Left lung (tissue), 10 donors: ENCODE data around the gene SLCO4A1. TPM values are rescaled to one million over a fixed set of nuclear protein-coding genes. Genes with fewer than 3 reads are reported as not detected.

ENCODE experiments used
- ATAC-seq: fragments of 200-7000 bp; cut with Tn5 transposase; one replicate; pipeline ENCODE4 v1.9.1; 2020; ENCODE audit warnings: moderate library complexity
- DNase-seq, 4 donors: peaks; one replicate each; pipeline ENCODE4 v3.0.0-alpha.2; 2013 to 2020
- H3K27ac ChIP-seq, 2 donors: fragments of 200-600 bp; sonication (generic) in 1 of 2; one replicate each; pipeline versions ENCODE4 v1.5.0 to v1.8.0; 2020 to 2021
- H3K27me3 ChIP-seq, 2 donors: fragments of 200-600 bp; sonication (generic) in 1 of 2; one replicate each; pipeline versions ENCODE4 v1.5.0 to v1.8.0; 2020 to 2021
- H3K36me3 ChIP-seq, 2 donors: fragments of 200-600 bp; sonication (generic) in 1 of 2; one replicate each; pipeline versions ENCODE4 v1.5.0 to v1.8.0; 2020 to 2021
- H3K4me1 ChIP-seq, 2 donors: fragments of 200-600 bp; one replicate each; pipeline ENCODE4 v1.8.0; 2021
- H3K4me3 ChIP-seq, 2 donors: fragments of 200-600 bp; sonication (generic) in 1 of 2; one replicate each; pipeline versions ENCODE4 v1.5.0 to v1.8.0; 2020 to 2021; ENCODE audit warnings: mild to moderate bottlenecking in 1 of 2
- H3K9me3 ChIP-seq, 2 donors: fragments of 200-600 bp; sonication (generic) in 1 of 2; one replicate each; pipeline versions ENCODE4 v1.5.0 to v1.8.0; 2020 to 2021
- intact Hi-C, 2 donors: fragments of 100-400 bp; cut with DNase I; formaldehyde crosslinking; loops; one replicate each; pipeline versions ENCODE4 v1.11.2 to v1.14.2; 2022
- polyA plus RNA-seq, 6 donors: library from polyadenylated mRNA; unstranded; fragments of 120-200 nt; gene quantifications; one replicate each; pipeline ENCODE4 v1.2.1, GENCODE V29; 2013; ENCODE audit not compliant: insufficient read length in 6 of 6
- total RNA-seq, 2 donors: library from RNA; stranded (reverse); fragmentation: NEBNext Ultra II Directional; extraction: Animal tissue kit (Norgen Biotek cat#: 25700); gene quantifications; one replicate each; pipeline ENCODE4 v1.2.1, GENCODE V29; 2021
- TF ChIP-seq, protein P1 (sequence below), 2 donors: fragments of 200-600 bp; sonication (generic) in 1 of 2; IDR thresholded peaks; one replicate each; pipeline versions ENCODE4 v1.5.0 to v1.8.0; 2021; ENCODE audit warnings: antibody characterized with exemption in 2 of 2
- donor health status: DM: no; HTN: yes; CAD: no.
- donor health status: DM: no; HTN: no; CAD: no.

SLCO4A1 gene
- total and polyA plus RNA-seq, 8 donors, result 0.20 to 47.2 (median 0.60) TPM

DNA sequence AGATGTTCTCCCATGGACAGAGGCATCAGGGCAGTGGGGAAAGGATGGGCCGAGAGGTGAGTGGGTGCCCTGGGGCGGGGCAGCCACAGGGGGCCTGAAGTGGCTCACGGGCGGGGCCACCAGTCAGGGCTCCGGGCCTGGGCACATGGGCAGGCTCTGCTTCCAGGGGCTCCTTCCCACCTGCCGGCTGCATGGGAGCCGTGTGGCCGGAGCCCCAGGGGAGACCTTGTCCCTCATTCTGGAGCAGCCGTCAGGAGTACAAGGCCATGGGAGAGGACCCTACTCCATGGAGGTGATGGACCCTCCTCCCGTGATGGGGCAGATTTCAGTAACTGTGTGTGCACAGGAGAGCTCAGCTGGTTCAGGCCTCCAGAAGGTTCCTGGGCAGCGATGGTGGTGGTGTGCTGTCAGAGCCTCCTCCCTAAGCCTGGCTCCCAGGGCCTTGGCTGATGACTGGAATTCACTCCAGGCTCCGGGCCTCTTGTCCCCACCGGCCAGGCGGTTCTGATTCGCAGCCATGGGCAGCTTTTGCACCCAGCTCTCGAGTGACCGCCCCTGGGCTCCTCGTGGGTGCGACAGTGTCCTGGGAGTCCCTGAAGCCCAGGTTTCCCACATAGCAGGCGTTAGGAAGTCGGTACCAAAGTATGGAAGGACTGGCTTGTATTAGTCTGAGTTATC lies 6.2 kb downstream of the SLCO4A1 start:
- TF ChIP-seq, protein P1, sequence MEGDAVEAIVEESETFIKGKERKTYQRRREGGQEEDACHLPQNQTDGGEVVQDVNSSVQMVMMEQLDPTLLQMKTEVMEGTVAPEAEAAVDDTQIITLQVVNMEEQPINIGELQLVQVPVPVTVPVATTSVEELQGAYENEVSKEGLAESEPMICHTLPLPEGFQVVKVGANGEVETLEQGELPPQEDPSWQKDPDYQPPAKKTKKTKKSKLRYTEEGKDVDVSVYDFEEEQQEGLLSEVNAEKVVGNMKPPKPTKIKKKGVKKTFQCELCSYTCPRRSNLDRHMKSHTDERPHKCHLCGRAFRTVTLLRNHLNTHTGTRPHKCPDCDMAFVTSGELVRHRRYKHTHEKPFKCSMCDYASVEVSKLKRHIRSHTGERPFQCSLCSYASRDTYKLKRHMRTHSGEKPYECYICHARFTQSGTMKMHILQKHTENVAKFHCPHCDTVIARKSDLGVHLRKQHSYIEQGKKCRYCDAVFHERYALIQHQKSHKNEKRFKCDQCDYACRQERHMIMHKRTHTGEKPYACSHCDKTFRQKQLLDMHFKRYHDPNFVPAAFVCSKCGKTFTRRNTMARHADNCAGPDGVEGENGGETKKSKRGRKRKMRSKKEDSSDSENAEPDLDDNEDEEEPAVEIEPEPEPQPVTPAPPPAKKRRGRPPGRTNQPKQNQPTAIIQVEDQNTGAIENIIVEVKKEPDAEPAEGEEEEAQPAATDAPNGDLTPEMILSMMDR (IDR thresholded peaks at IDR 0.05), result no peak
- intact Hi-C loops, result no loop called here
- DNase-seq (no peak), ATAC-seq (no peak)
- H3K36me3 ChIP-seq, result peaks cover 0 to 42% of the 10 kb centered on the region in 2 donors
- H3K4me3 ChIP-seq, result no peak overlapping the region
- H3K27ac ChIP-seq, result no peak overlapping the region
- peaks cover 0 to 26% of the 10 kb centered on the region in 2 donors for H3K27me3 ChIP-seq
- peaks cover 19 to 96% of the 10 kb centered on the region in 2 donors for H3K4me1 ChIP-seq
- H3K9me3 ChIP-seq, result no peaks in the 10 kb centered on the region

DNA sequence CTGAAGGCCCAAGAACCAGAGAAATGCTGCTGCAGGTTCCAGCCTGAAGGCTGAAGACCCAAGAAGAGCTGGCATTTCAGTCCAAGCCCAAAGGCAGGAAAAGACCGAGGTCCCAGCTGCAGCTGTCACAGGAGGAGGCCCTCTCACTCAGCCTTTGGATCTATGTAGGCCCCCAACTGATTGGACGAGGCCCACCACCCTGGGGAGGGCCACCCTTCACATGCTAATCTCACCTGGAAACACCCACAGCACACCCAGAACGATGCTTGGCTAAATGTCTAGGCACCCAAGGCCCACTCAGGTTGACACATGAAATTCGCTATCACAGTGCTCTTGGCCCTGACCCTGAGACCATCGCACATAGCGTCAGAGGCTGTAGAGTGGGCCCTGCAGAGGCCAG lies 6.8 kb downstream of the SLCO4A1 start:
- Histone ChIP-seq H3K27ac (no peak overlapping the region), H3K4me3 (no peak overlapping the region), H3K36me3 (peaks cover 0 to 44% of the 10 kb centered on the region in 2 donors), H3K27me3 (peaks cover 0 to 19% of the 10 kb centered on the region in 2 donors), H3K4me1 (peaks cover 17 to 94% of the 10 kb centered on the region in 2 donors), H3K9me3 (no peaks in the 10 kb centered on the region)
- ATAC-seq, result no peak
- DNase-seq, result no peak
- TF ChIP-seq, protein P1 (IDR thresholded peaks at IDR 0.05), result no peak
- intact Hi-C loops, result no loop called here

DNA sequence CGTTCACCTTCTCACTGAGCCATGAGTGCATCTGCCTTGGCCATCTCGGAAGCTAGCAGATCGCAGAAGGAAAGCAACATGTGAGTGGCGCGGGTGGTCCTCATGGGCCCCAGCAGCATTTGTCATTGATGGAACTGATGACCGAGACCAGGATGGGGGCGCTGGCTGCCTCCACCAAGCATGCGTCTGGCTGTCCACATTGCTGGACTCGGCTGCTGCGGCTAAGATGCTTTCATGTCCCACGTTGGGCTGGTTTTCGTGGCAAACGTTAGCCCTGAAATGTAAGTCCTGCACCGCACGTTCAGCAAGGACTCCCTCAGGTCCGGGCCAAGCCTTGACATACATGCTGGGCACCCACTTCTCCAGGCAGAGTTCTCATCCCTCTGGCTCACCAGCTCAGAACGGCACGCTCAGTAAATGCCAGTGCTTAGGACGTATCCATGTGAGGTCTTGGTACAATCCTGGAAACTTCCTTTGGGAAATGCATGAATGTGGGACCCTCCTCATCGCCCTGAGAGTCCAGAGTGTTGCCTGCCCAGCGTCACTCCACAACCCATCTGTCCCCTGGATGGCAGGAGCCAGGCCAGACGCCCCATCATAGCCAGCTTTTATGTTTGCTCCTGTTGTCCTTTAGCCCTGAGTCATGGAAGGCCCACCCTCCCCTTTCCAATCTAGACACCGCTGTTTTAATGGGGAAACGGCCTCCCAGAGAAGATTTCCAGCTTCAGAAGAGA lies 8.4 kb downstream of the SLCO4A1 start:
- Histone ChIP-seq H3K36me3 (peaks cover 0 to 54% of the 10 kb centered on the region in 2 donors), H3K27me3 (peaks cover 0 to 9% of the 10 kb centered on the region in 2 donors), H3K4me3 (peak overlapping the region in 1 of 2 donors; percentile 31), H3K4me1 (peaks cover 17 to 82% of the 10 kb centered on the region in 2 donors), H3K9me3 (no peaks in the 10 kb centered on the region), H3K27ac (peak overlapping the region; percentile 87 to 89)
- ATAC-seq (no peak), DNase-seq (no peak)
- intact Hi-C loops, result no loop called here
- TF ChIP-seq, protein P1 (IDR thresholded peaks at IDR 0.05), result no peak

DNA sequence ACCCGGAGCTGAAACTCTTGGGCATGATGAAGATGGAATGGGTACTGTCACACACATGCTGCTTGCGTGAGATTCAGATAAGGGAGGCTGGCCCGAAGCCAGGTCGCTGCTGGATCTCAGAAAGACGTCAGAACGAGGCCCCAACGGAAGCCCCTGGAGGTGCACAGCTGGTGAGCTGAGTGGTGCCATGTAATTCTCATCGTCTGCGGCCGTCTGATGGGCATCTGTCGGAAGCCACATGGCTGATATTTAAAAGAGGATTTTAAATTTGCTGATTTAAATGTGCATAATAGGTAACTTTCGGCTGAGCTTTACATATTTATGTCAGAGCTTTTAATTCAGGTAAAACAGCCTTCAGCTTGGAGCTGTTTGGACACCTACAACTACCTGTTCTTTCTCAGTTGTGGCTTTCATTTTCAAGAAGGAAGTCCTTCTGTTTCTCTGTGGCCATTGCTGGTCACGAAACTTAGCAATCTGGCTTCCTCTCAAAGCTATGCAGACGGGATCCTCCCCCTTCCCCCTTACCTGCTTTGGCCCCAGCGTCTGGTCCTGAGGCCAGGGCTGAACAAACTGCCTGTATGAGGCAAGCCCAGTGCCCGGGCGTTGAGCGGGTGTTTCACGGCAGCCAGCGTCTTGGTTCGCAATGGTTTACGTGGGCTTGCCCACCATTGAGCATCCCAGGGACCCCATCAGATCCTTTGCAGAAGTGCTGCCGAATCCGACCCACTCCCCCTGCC lies 9.2 kb downstream of the SLCO4A1 start:
- Histone ChIP-seq H3K4me1 (peaks cover 17 to 75% of the 10 kb centered on the region in 2 donors), H3K9me3 (no peaks in the 10 kb centered on the region), H3K27me3 (peaks cover 0 to 2% of the 10 kb centered on the region in 2 donors), H3K27ac (peak overlapping the region; percentile 87 to 89), H3K4me3 (peak overlapping the region in 1 of 2 donors; percentile 31), H3K36me3 (peaks cover 0 to 54% of the 10 kb centered on the region in 2 donors)
- ATAC-seq (peak; percentile 11), DNase-seq (peak in 2 of 4 donors; percentile 53 to 64)
- TF ChIP-seq, protein P1 (IDR thresholded peaks at IDR 0.05), result no peak
- intact Hi-C loops, result no loop called here
